ENCODE data around the gene ZNF8.

DNA sequence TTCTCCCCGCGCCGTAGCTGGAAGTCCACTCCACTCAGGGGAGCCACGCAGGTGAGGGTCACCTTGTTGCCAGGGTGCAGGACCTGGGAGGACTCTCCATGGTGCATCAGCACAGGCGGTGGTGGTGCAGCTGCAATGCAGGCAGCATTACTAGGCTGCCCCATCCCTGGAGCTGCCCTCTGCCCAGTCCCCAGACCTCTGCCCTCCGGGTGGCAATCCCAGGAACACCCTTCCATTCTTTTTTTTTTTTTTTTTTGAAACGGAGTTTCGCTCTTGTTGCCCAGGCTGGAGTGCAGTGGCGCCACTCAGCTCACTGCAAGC is 72.8 kb downstream of the ZNF8 start:
- TF ChIP-seq, protein P1, sequence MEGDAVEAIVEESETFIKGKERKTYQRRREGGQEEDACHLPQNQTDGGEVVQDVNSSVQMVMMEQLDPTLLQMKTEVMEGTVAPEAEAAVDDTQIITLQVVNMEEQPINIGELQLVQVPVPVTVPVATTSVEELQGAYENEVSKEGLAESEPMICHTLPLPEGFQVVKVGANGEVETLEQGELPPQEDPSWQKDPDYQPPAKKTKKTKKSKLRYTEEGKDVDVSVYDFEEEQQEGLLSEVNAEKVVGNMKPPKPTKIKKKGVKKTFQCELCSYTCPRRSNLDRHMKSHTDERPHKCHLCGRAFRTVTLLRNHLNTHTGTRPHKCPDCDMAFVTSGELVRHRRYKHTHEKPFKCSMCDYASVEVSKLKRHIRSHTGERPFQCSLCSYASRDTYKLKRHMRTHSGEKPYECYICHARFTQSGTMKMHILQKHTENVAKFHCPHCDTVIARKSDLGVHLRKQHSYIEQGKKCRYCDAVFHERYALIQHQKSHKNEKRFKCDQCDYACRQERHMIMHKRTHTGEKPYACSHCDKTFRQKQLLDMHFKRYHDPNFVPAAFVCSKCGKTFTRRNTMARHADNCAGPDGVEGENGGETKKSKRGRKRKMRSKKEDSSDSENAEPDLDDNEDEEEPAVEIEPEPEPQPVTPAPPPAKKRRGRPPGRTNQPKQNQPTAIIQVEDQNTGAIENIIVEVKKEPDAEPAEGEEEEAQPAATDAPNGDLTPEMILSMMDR (IDR thresholded peaks at IDR 0.05) = no peak
- TF ChIP-seq EZH2 (IDR thresholded peaks at IDR 0.05; ENCODE audit: borderline replicate concordance, insufficient read depth, low read depth, low read length, poor library complexity, severe bottlenecking) = no peak
